OCI-LY1 (cell line): ENCODE results near the gene PDAP1.
A peak's percentile ranks its signal among the peaks of the same experiment; 100 is the strongest.

Source experiments
- EZH2 ChIP-seq: fragments of 200-600 bp; sonication (generic), shearing (Covaris generic); IDR thresholded peaks from 2 replicates; pipeline ENCODE4 v1.8.0; 2017; ENCODE audit warnings: borderline replicate concordance, mixed run types, mild to moderate bottlenecking, antibody characterized with exemption, low read length, moderate library complexity, mixed read lengths
- TF ChIP-seq, protein P1 (sequence below): fragments of 200-600 bp; sonication (generic), shearing (Covaris generic); IDR thresholded peaks from 2 replicates; pipeline ENCODE4 v1.5.1; 2017; ENCODE audit warnings: mild to moderate bottlenecking, antibody characterized with exemption, low read length, moderate library complexity, mixed read lengths

DNA sequence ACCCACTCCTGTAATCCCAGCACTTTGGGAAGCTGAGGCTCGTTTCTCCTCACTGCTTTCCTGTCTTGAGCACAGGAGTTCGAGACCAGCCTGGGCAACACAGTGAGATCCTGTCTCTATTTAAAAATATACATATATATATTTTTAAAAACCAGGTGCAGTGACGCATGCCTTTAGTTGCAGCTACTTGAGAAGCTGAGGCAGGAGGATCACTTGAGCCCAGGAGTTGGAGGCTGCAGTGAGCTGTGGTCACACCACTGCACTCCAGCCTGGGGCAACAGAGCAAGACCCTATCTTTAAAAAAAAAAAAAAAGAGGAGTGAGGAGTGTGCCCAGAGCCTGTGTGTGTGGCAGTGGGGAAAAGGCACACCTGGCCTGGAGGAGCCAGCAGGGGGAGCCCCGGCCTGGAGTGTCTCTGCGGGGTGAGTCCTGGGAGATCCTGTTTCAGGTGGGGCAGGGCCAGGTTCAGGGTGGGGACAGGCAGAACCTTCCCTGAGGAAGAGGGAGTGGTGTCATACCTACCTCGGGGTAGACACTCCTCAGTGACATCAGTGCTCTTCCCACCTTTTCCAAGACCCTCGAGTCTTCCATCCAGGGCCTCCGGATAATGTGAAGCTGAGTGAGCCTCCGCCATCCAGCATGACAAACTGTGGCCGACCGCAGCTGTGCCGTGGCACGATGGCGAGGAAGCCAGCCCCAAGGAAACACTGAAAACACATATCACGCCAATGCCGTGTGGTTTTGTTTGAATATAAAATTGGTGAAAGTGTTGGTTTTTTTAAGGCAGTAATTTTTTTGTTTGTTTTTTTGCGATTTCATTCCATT, 42.9 kb downstream of the PDAP1 start:
- TF ChIP-seq, protein P1, sequence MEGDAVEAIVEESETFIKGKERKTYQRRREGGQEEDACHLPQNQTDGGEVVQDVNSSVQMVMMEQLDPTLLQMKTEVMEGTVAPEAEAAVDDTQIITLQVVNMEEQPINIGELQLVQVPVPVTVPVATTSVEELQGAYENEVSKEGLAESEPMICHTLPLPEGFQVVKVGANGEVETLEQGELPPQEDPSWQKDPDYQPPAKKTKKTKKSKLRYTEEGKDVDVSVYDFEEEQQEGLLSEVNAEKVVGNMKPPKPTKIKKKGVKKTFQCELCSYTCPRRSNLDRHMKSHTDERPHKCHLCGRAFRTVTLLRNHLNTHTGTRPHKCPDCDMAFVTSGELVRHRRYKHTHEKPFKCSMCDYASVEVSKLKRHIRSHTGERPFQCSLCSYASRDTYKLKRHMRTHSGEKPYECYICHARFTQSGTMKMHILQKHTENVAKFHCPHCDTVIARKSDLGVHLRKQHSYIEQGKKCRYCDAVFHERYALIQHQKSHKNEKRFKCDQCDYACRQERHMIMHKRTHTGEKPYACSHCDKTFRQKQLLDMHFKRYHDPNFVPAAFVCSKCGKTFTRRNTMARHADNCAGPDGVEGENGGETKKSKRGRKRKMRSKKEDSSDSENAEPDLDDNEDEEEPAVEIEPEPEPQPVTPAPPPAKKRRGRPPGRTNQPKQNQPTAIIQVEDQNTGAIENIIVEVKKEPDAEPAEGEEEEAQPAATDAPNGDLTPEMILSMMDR = peak; percentile 70
- TF ChIP-seq EZH2 = no peak
